HG03196 (cell line): ENCODE measurements around the gene SLITRK2.

Experiments
- ATAC-seq: cut with Tn5 transposase; IDR thresholded peaks from one replicate; pipeline ENCODE4 v1.9.1; 2021; ENCODE audit not compliant: unreplicated experiment

SLITRK2 gene

DNA sequence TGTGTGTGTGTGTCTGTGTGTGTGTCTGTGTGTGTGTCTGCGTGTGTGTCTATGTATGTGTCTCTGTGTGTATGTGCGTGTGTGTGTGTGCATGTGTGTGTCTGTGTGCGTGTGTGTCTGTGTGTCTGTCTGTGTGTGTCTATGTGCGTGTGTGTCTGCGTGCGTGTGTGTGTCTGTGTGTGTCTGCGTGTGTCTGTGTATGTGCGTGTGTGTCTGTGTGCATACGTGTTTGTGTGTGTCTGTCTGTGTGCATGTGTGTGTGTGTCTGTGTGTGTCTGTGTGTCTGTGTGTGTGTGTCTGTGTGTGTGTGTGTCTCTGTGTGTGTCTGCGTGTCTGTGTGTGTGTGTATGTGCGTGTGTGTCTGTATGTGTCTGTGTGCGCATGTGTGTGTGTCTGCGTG is 35.6 kb downstream of the SLITRK2 start:
- ATAC-seq = no peak

DNA sequence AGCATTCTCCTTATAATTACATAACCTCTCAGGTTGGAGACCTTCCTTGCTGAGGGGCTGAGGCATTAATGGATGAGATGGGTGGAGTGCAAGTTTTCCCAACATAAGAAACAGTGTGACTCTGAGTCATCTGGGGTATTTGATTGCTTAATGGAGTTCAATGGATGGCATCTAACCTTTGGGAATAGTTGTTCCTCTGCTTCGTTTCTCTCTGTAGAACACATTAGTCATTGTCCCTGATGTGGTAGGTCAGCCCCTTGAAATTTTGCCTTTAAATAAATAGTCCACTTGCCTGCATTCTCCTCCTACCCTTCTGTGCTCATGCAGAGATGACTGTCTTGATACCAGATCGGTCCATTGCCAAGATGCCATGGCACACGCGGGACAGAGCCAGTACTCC is 38.6 kb downstream of the SLITRK2 start:
- ATAC-seq = no peak

DNA sequence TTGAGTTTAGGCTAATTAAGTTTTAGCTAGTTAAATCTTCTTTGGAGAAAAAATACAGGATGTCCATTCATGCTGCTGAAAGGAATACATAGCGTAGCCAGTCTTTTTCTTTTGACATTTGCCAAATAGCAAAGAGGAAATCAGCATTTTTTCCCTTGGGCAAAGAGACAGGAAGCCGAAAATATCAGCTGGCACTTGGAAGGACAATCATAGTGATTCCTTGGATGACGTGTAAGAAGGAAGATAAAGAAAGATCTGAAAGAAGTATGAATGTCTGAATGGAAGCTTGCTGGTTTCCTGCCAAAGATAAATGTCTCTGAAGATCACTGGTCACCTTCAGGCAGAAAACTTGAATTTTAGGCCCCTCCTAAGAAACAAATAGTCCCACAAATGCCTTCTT is 44.2 kb downstream of the SLITRK2 start:
- ATAC-seq = no peak

DNA sequence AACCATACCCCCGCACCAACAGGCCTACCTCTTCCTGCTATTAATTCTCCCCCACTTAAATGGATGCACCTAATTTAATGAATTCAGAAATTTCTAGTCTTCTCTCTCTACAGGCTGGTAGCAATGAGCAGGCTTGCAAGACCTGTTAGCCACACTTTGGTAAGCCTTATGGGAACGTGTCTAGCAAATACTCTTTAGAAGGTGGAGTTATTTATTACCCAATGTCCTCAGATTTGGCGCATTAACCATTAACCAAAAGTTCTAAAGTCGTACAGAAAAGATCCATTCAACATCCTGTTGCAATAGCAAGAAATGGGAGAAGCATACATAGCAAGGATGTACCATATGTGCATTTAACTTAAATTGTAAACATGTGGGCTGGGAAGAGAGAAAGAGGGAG is 47.5 kb downstream of the SLITRK2 start:
- ATAC-seq = no peak
